ENCODE data around the gene ITGB6. TPM values are rescaled to one million over a fixed set of nuclear protein-coding genes. Genes with fewer than 3 reads are reported as not detected.

ITGB6 gene
- total and polyA plus RNA-seq, 10 of the 15 experiments (the other 5 are each of a cell fraction or from before 2014, with no cell fraction given): 0.04 TPM; not detected in 9

GRCh38 chr2:160141419-160141818, 58.7 kb downstream of the ITGB6 start:
- intact Hi-C loops (cut with micrococcal nuclease; ENCODE audit: unreplicated experiment) (no loop called here), in situ Hi-C loops (cut with MboI) (no loop called here)
- Histone ChIP-seq H3K4me1 (ENCODE audit: control insufficient read depth, insufficient read depth, low read length) (no peaks in the 10 kb centered on the region), H3K9me3 (replicated peaks; ENCODE audit: control insufficient read depth, insufficient read depth, low read length) (no peaks in the 10 kb centered on the region), H3K4me3 (no peak overlapping the region), H3K9ac (ENCODE audit: control insufficient read depth, insufficient read depth, low read length) (no peak overlapping the region), H3K27ac (ENCODE audit: control insufficient read depth, insufficient read depth) (no peak overlapping the region), H3K79me2 (ENCODE audit: control insufficient read depth, insufficient read depth, low read length) (no peaks in the 10 kb centered on the region), H3K36me3 (ENCODE audit: control insufficient read depth in 2 of 2, insufficient read depth in 2 of 2, low read length in 1 of 2) (no peaks in the 10 kb centered on the region), H3K27me3 (replicated peaks in 1 of 2; ENCODE audit: control insufficient read depth in 2 of 2, insufficient read depth in 2 of 2, low read length in 1 of 2) (peaks cover 0 to 10% of the 10 kb centered on the region in 2 experiments; a peak in 3 of 4 replicates), H3K4me2 (ENCODE audit: control insufficient read depth, insufficient read depth) (no peak overlapping the region), H4K20me1 (ENCODE audit: control insufficient read depth, insufficient read depth) (no peaks in the 10 kb centered on the region), H2AFZ (ENCODE audit: control insufficient read depth, low read depth, low read length) (no peak overlapping the region)
- no peak for ATAC-seq
- no peak for DNase-seq (ENCODE audit: low read depth, low spot score)
- no TSS peak for BruUV-seq (replicated peaks)
- ChIA-PET CTCF (interaction anchor here (1.2 to 2.2 kb wide), 2 partner anchors 32 to 182 kb away, joined by 3 to 7 read pairs; no protein-coding TSS in a partner anchor), SMC1A (ENCODE audit: uncharacterized antibody, unreplicated experiment) (interaction anchor here (1.7 kb wide), 2 partner anchors 32 to 68 kb away, joined by 6 to 7 read pairs; no protein-coding TSS in a partner anchor), RAD21 (ENCODE audit: unreplicated experiment) (interaction anchor here (1.2 kb wide), 1 partner anchor 10 kb away, joined by 3 read pairs; no protein-coding TSS in a partner anchor), POLR2A (no interaction called here)
- no peak for TF ChIP-seq IRF3 (IDR thresholded peaks at IDR 0.05)
- TF ChIP-seq WRNIP1 (IDR thresholded peaks at IDR 0.05; ENCODE audit: borderline replicate concordance, low read depth, low read length): no peak
- TF ChIP-seq ZZZ3 (IDR thresholded peaks at IDR 0.05; ENCODE audit: control insufficient read depth, insufficient read length, low read depth): no peak
- no peak for TF ChIP-seq ZNF384 (IDR thresholded peaks at IDR 0.05; ENCODE audit: borderline replicate concordance, low read depth, low read length)
- TF ChIP-seq IKZF2 (IDR thresholded peaks at IDR 0.05): no peak
- no peak for TF ChIP-seq RELB (IDR thresholded peaks at IDR 0.05; ENCODE audit: low read depth)
- WGBS (ENCODE audit: insufficient coverage, insufficient replicate concordance, low lambda C conversion rate, missing lambda C conversion rate): 38% methylated on average over 4 of the region's 4 CpGs
- no peak for FAIRE-seq

Data from GM12878 (cell line).